HEK293T (cell line): ENCODE data around the gene EDA.

Experiments used
- ARNT ChIP-seq: fragments of 450-650 bp; IDR thresholded peaks from 2 replicates; pipeline ENCODE4 v1.6.1; 2017; ENCODE audit warnings: mild to moderate bottlenecking
- BHLHE40 ChIP-seq: fragments of 450-650 bp; IDR thresholded peaks from 2 replicates; pipeline ENCODE4 v1.6.1; 2016; ENCODE audit warnings: mild to moderate bottlenecking, moderate library complexity, borderline replicate concordance
- CTBP1 ChIP-seq: fragments of 450-650 bp; IDR thresholded peaks from 2 replicates; pipeline ENCODE4 v1.6.1; 2016; ENCODE audit warnings: borderline replicate concordance
- ELF4 ChIP-seq: fragments of 450-650 bp; IDR thresholded peaks from 2 replicates; pipeline ENCODE4 v1.6.1; 2017; ENCODE audit warnings: antibody characterized with exemption
- FOXA1 ChIP-seq: fragments of 450-650 bp; IDR thresholded peaks from 2 replicates; pipeline ENCODE4 v1.6.1; 2016; ENCODE audit warnings: mild to moderate bottlenecking
- FOXK2 ChIP-seq: fragments of 450-650 bp; IDR thresholded peaks from 2 replicates; pipeline ENCODE4 v1.6.1; 2016; ENCODE audit warnings: mild to moderate bottlenecking
- FOXM1 ChIP-seq: fragments of 450-650 bp; IDR thresholded peaks from 2 replicates; pipeline ENCODE4 v1.6.1; 2017; ENCODE audit warnings: mild to moderate bottlenecking, borderline replicate concordance
- LEF1 ChIP-seq: fragments of 450-650 bp; IDR thresholded peaks from 2 replicates; pipeline ENCODE4 v1.6.1; 2017; ENCODE audit warnings: mild to moderate bottlenecking, borderline replicate concordance
- SP1 ChIP-seq: fragments of 450-650 bp; IDR thresholded peaks from 2 replicates; pipeline ENCODE4 v1.6.1; 2017
- SUZ12 ChIP-seq: fragments of 450-650 bp; IDR thresholded peaks from 2 replicates; pipeline ENCODE4 v1.6.1; 2016; ENCODE audit warnings: mild to moderate bottlenecking
- TARDBP ChIP-seq: fragments of 450-650 bp; IDR thresholded peaks from 2 replicates; pipeline ENCODE4 v1.6.1; 2016
- TF ChIP-seq, protein P1 (sequence below): fragments of 450-650 bp; IDR thresholded peaks from 2 replicates; pipeline ENCODE4 v1.6.1; 2016

GRCh38 chrX:69900491-69900890 lies 284.6 kb downstream of the EDA start:
- TF ChIP-seq SP1 (no peak), BHLHE40 (no peak), LEF1 (no peak), ARNT (no peak), SUZ12 (no peak), FOXA1 (no peak), TARDBP (no peak), FOXK2 (no peak), FOXM1 (no peak), ELF4 (no peak), CTBP1 (no peak)
- TF ChIP-seq, protein P1, sequence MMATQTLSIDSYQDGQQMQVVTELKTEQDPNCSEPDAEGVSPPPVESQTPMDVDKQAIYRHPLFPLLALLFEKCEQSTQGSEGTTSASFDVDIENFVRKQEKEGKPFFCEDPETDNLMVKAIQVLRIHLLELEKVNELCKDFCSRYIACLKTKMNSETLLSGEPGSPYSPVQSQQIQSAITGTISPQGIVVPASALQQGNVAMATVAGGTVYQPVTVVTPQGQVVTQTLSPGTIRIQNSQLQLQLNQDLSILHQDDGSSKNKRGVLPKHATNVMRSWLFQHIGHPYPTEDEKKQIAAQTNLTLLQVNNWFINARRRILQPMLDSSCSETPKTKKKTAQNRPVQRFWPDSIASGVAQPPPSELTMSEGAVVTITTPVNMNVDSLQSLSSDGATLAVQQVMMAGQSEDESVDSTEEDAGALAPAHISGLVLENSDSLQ: no peak
